NCI-H446 treated with DMSO at 0.1 percent for 48 hours (cell line): Measurements from ENCODE around the gene CLCN1.
A peak's percentile ranks its signal among the peaks of the same experiment; 100 is the strongest.
"Not testable (repeated sequence)": the region's sequence is repeated elsewhere in the genome, so short reads cannot be mapped to it uniquely, and the experiment has no call there.

Source experiments
- DNase-seq: peaks from one replicate; lab custom pipeline; 2025; lab: John Stamatoyannopoulos, UW

CLCN1 gene

GRCh38 chr7:143315776-143316175, at the start of gene CLCN1:
Gene CLCN1, plus strand, starts transcription at chr7:143316111. Its CDS starts 102 bp downstream, at chr7:143316213.
- no peak for DNase-seq

DNA sequence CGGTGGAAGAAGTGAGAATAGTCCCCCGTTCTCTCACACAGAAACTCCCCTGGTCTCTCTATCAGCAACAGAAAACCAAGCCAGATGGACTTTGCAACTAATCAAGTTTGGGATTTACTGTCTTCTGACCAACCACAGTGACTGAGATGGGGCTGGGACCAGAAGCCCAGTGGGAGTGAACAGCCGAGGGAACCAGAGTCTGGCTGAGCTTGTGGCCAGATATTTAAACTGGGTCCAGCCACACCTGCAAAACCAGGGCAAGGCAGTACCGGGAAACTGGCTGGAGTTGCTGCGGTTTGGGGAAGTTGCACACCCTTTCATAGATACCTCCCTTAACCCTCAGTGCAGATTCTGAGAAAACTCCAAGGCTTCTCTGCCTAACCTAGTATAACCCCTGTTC, 46.7 kb upstream of the CLCN1 start:
- no peak for DNase-seq

- no peak for DNase-seq
These were observed 44.7 kb upstream of the CLCN1 start for GRCh38 chr7:143271240-143271639.

GRCh38 chr7:143272871-143273270, 43.0 kb upstream of the CLCN1 start:
- DNase-seq: no peak

DNA sequence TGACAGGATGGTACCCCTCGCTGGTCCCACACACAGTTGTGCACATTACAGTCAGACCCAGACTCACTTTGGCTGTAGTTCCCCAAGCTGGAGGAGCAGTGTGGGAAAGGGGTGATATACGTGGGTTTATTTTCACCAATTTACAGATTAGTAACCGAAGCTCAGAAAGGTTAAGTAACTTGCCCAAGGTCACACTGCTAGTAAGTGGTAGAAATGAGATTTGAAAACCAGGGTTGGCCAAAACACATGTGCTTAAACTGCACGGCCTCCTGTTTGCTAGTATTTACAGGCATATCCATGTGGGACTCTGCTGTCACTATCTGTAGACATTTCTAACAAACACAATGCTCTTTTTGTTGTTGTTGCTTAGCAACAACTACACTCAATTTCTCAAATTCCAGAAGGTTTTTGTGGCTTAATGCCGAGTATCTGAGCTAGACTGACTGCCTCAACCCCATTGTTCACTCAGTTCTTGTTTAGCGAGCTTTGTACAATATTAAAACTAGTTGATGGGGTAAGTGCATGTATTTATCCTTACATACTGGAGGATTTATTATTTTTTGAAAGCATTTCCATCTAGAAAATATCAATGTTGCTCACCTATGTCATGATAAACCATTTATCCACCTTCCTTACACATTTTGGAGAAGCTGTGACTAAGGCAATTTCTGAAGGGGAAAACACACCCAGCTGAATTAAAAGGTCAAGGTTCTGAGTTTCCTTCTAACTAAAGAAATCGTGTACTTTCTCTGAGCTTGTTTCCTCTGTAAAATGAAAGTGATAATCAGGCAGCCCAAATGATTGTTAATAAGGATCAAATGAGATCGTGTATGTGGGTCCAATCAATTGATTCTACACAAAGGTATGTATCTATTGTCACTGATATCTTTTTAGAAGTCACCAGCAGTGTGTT, 36.5 kb upstream of the CLCN1 start:
- DNase-seq: no peak

GRCh38 chr7:143280160-143280559, 35.8 kb upstream of the CLCN1 start:
- DNase-seq: no peak

DNA sequence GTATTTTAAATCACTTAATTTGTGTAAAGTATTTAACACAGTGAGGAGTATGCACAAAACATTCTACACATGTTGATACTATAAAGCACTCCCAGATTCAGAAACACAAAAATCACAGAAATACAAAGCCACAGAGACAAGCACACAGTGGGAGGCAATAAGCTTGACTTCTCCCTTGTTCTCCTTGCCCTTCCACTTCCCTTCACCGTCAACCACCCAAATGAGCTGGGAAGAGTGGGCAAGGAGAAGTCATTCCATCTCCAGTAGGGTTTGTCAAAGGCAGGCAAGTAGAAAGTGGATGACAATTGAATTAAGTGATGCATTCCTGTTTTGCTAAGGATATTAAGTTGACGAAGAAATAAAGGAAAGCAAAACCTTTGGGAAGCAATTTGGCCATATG, 35.3 kb upstream of the CLCN1 start:
- DNase-seq: no peak

DNA sequence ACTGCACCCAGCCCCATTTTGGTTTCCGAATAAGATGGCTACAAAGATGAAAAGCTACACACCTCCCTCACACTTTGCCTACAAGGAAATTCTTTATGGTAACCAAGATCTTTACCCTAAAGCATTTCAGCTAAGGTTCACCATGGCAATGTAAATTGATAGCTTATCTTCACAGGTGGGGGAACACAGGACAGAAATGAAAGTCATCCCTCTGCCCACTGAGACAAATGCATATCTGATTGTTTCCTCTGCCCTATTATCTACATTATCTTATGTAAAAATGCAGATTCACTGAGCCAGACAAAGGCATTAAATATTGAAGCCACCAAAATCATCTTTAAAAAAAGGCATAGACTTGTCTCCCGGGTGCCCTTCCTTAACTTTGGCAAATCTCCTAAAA, 34.4 kb upstream of the CLCN1 start:
- no peak for DNase-seq

GRCh38 chr7:143282124-143282523, 33.8 kb upstream of the CLCN1 start:
- DNase-seq: no peak

GRCh38 chr7:143283381-143283780, 32.5 kb upstream of the CLCN1 start:
- DNase-seq: no peak

GRCh38 chr7:143284591-143285469, 31.1 kb upstream of the CLCN1 start, which contains the start of gene TMEM139:
Gene TMEM139, plus strand, starts transcription at chr7:143284958. Its CDS starts 1,000 bp downstream, at chr7:143285958.
- DNase-seq: no peak

GRCh38 chr7:143285470-143285778, 30.5 kb upstream of the CLCN1 start:
- DNase-seq: no peak

- no peak for DNase-seq
These were observed 29.9 kb upstream of the CLCN1 start for GRCh38 chr7:143285806-143286521.

GRCh38 chr7:143286522-143286890, 29.4 kb upstream of the CLCN1 start:
- DNase-seq: no peak

DNA sequence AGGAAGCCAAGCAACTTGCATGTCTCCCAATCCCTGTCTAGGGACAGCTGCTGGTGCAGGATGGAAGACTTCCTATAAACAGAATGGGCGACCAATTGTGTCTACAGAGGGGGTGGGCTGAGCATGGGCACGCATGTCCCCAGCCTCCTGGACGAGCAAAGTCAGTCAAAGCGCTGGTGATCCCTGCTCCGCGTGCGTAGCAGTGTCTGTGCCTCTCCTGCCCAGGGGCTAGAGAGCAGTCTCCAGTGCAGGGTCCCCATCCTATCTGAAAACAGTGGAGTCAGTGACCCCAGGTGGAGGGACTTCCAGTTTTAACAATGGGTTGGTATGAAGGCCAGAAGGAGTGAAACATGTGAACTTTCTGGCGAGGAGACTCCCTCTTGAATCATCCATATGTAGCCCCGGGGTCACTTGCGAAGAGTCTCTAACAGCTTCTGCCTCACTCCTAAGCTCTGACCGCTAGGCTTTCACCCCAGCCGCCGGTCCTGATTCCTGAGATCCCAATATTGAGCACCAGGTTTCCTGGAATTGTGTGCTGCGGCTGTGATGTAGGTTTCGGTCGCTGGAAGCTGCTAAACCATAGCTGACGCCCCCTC, 28.5 kb upstream of the CLCN1 start:
- DNase-seq: no peak

GRCh38 chr7:143287935-143288826, 27.7 kb upstream of the CLCN1 start, which contains the start of gene CASP2:
Gene CASP2, plus strand, starts transcription at chr7:143288351. Its CDS starts 105 bp downstream, at chr7:143288456.
- peak; percentile 78 for DNase-seq

GRCh38 chr7:143288836-143289235, 27.1 kb upstream of the CLCN1 start:
- DNase-seq: no peak

DNA sequence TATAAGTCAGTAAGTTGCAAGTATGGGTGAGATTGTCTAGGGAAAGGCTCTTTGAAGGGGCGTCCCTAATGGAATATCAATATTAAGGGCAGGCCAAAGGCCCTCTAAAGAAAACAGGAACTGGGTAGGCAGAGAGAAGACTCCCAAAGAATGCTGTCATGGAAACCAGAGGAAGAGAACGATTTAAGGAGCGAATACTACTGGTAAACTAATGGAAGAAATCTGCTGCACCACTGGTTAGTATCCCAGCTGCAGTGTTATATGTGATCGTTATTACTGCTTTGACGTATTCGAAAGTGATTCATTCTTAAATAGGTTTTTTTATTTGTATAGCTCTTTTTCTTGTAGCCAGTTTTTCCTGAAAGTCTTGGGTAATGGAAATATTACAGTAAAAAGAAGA, 26.5 kb upstream of the CLCN1 start:
- no peak for DNase-seq

GRCh38 chr7:143289888-143290287, 26.0 kb upstream of the CLCN1 start:
- not testable (repeated sequence) for DNase-seq

DNA sequence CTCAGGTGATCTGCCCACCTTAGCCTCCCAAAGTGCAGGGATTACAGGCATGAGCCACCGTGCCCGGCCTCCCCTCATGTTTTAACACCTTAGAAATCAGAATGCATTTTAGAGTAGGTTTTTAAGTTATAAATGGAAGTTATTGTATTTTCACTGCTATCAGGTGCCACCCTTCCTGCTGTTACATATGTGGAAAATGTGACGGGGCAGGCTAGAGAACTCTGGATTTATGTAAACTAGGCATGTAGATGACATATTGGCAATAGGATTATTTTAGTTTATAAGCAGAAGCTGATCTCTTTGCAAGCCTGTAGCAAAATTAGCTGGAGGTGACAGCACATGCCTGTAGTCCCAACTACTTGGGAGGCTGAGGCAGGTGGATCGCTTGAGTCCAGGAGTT, 25.6 kb upstream of the CLCN1 start:
- no peak for DNase-seq

DNA sequence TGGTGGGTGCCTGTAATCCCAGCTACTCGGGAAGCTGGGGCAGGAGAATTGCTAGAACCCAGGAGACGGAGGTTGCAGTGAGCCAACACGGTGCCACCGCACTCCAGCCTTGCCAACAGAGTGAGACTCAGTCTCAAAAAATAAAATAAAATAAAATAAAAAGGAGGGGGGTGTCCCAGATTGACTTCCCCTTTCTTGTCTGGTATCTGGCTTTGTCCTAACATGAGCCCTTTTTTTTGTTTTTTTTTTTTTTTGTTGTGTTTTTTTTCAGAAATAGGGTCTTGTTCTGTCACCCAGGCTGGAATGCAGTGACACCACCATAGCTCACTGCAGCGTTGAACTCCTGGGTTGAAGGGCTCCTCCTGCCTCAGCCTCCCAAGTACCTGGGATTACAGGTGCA, 23.0 kb upstream of the CLCN1 start:
- DNase-seq: no peak
